ENCODE data around the gene METRNL. TPM values are rescaled to one million over a fixed set of nuclear protein-coding genes. Genes with fewer than 3 reads are reported as not detected.

METRNL gene
- total RNA-seq, 1 experiment from 2014 or later, result 58.7 TPM

DNA sequence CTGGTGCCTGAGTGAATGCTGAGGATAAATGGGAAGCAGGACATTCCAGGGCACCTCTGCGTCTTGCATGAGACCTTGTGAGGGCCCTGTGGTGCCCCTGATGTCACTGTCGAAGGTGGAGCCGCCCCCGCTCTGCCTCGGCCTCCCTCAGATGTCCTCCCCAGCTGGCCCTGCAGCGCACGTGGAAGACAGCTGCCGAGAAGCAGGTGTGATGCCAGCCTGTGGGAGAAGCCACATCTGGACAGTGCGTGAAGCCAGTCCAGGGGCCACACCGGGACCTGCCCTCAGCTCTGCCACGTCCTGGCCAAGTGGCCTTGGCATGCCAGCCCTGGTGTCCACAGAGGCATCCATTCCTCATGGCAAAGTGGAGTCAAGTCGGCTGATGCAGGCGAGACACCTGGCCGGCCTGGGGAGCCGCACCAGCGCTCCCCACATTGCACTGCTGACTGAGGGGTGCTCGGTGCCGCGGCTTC lies 21.6 kb upstream of the METRNL start:
- TF ChIP-seq ELF1 (IDR thresholded peaks at IDR 0.05; ENCODE audit: borderline replicate concordance, low read depth), result no peak
- no peak for TF ChIP-seq POLR2AphosphoS5 (IDR thresholded peaks at IDR 0.05; ENCODE audit: low read depth, low read length)
- TF ChIP-seq CEBPB (IDR thresholded peaks at IDR 0.05; ENCODE audit: low read depth), result no peak
- TF ChIP-seq ZNF274 (IDR thresholded peaks at IDR 0.05; ENCODE audit: low read depth, low read length), result no peak
- TF ChIP-seq RAD21 (IDR thresholded peaks at IDR 0.05; ENCODE audit: low read depth), result no peak
- TF ChIP-seq SIN3A (IDR thresholded peaks at IDR 0.05; ENCODE audit: low read depth), result no peak
- no peak for TF ChIP-seq CBX3 (IDR thresholded peaks at IDR 0.05; ENCODE audit: low read depth)
- no peak for TF ChIP-seq POLR2A (IDR thresholded peaks at IDR 0.05; ENCODE audit: borderline replicate concordance, extremely low read depth, insufficient read depth, insufficient read length)
- TF ChIP-seq FOSL1 (IDR thresholded peaks at IDR 0.05; ENCODE audit: low read depth), result no peak
- ChIA-PET POLR2A (no interaction called here), RAD21 (ENCODE audit: low non-redundant PET in 1 of 2, low total read pairs in 2 of 2, uncharacterized antibody in 2 of 2, unreplicated experiment in 2 of 2) (no interaction called here), CTCF (no interaction called here)
- H3K79me2 ChIP-seq (ENCODE audit: insufficient read depth, low read length), result no peaks in the 10 kb centered on the region
- no peaks in the 10 kb centered on the region for H3K36me3 ChIP-seq (ENCODE audit: control insufficient read depth in 1 of 2, insufficient read depth in 2 of 2, low read length in 2 of 2)
- H2AFZ ChIP-seq (ENCODE audit: low read depth, low read length, poor library complexity, severe bottlenecking), result no peak overlapping the region
- H3K9me3 ChIP-seq (ENCODE audit: control insufficient read depth in 1 of 2, insufficient read depth in 1 of 2, low read depth in 1 of 2, low read length in 2 of 2), result no peaks in the 10 kb centered on the region
- no peak overlapping the region for H3K9ac ChIP-seq (ENCODE audit: low read length)
- no peaks in the 10 kb centered on the region for H3K27me3 ChIP-seq (ENCODE audit: insufficient read depth, low read length)
- DNase-seq (ENCODE audit: low read depth, low spot score) (no peak), ATAC-seq (no peak)
- intact Hi-C loops (cut with micrococcal nuclease), result no loop called here
- no TSS peak for BruUV-seq (replicated peaks)
- no peaks in the 10 kb centered on the region for H3K9me2 ChIP-seq (ENCODE audit: insufficient read depth)
- no peaks in the 10 kb centered on the region for H4K20me1 ChIP-seq (ENCODE audit: insufficient read depth)
- H3K4me1 ChIP-seq (ENCODE audit: control insufficient read depth in 1 of 2, insufficient read depth in 2 of 2, low read length in 2 of 2), result peaks cover 6 to 10% of the 10 kb centered on the region in 2 experiments; a peak in 3 of 4 replicates
- H3K4me3 ChIP-seq (replicated peaks in 1 of 2; ENCODE audit: low read depth in 1 of 2, low read length in 2 of 2), result no peak overlapping the region
- no peak overlapping the region for H3K4me2 ChIP-seq (ENCODE audit: low read length)
- H3K27ac ChIP-seq (ENCODE audit: low read depth, low read length), result no peak overlapping the region

DNA sequence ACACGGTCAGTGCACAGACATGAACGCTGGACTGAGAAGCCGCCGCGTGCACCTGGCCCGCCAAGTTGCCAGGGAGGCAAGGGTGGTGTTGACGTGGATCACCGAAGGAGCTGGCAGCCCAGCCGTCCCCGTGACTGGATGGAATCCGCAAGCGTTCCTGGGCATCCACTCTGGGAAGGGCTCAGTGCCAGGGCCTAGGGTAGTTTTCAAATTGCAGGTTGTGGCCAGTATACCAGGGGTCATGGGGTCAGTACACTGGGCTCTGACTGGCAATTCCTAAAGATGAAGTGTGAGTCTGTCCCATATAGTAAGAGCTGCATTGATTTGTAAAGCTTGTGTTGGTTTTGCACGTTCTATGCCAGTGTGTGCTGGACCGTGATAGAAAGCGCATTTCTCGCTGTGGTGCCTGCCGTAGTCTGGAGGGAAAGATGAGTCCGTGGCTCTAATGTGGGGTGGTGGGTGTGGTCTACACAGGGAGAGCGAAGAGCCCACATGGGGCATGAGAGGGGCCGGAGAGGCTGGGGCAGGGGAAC lies 21.1 kb upstream of the METRNL start:
- H3K27ac ChIP-seq (ENCODE audit: low read depth, low read length), result no peak overlapping the region
- no peaks in the 10 kb centered on the region for H3K79me2 ChIP-seq (ENCODE audit: insufficient read depth, low read length)
- H3K9me2 ChIP-seq (ENCODE audit: insufficient read depth), result no peaks in the 10 kb centered on the region
- peaks cover 6 to 10% of the 10 kb centered on the region in 2 experiments; a peak in 3 of 4 replicates for H3K4me1 ChIP-seq (ENCODE audit: control insufficient read depth in 1 of 2, insufficient read depth in 2 of 2, low read length in 2 of 2)
- ChIA-PET CTCF (no interaction called here), POLR2A (no interaction called here), RAD21 (ENCODE audit: low non-redundant PET in 1 of 2, low total read pairs in 2 of 2, uncharacterized antibody in 2 of 2, unreplicated experiment in 2 of 2) (no interaction called here)
- H3K9me3 ChIP-seq (ENCODE audit: control insufficient read depth in 1 of 2, insufficient read depth in 1 of 2, low read depth in 1 of 2, low read length in 2 of 2), result no peaks in the 10 kb centered on the region
- no peaks in the 10 kb centered on the region for H3K27me3 ChIP-seq (ENCODE audit: insufficient read depth, low read length)
- DNase-seq (ENCODE audit: low read depth, low spot score) (no peak), ATAC-seq (no peak)
- H2AFZ ChIP-seq (ENCODE audit: low read depth, low read length, poor library complexity, severe bottlenecking), result no peak overlapping the region
- H4K20me1 ChIP-seq (ENCODE audit: insufficient read depth), result no peaks in the 10 kb centered on the region
- H3K4me3 ChIP-seq (replicated peaks in 1 of 2; ENCODE audit: low read depth in 1 of 2, low read length in 2 of 2), result no peak overlapping the region
- no peak overlapping the region for H3K4me2 ChIP-seq (ENCODE audit: low read length)
- BruUV-seq (replicated peaks), result no TSS peak
- H3K9ac ChIP-seq (ENCODE audit: low read length), result no peak overlapping the region
- intact Hi-C loops (cut with micrococcal nuclease), result no loop called here
- no peaks in the 10 kb centered on the region for H3K36me3 ChIP-seq (ENCODE audit: control insufficient read depth in 1 of 2, insufficient read depth in 2 of 2, low read length in 2 of 2)
- TF ChIP-seq ELF1 (IDR thresholded peaks at IDR 0.05; ENCODE audit: borderline replicate concordance, low read depth) (no peak), POLR2A (IDR thresholded peaks at IDR 0.05; ENCODE audit: borderline replicate concordance, extremely low read depth, insufficient read depth, insufficient read length) (no peak), SRF (IDR thresholded peaks at IDR 0.05; ENCODE audit: low read depth) (no peak), JUND (IDR thresholded peaks at IDR 0.05) (no peak), ZNF274 (IDR thresholded peaks at IDR 0.05; ENCODE audit: low read depth, low read length) (no peak), FOSL1 (IDR thresholded peaks at IDR 0.05; ENCODE audit: low read depth) (no peak), SP1 (IDR thresholded peaks at IDR 0.05; ENCODE audit: low read depth) (no peak), SIN3A (IDR thresholded peaks at IDR 0.05; ENCODE audit: low read depth) (no peak), CBX3 (IDR thresholded peaks at IDR 0.05; ENCODE audit: low read depth) (no peak), EZH2phosphoT487 (IDR thresholded peaks at IDR 0.05; ENCODE audit: borderline replicate concordance) (no peak)
- TF ChIP-seq, protein P1, sequence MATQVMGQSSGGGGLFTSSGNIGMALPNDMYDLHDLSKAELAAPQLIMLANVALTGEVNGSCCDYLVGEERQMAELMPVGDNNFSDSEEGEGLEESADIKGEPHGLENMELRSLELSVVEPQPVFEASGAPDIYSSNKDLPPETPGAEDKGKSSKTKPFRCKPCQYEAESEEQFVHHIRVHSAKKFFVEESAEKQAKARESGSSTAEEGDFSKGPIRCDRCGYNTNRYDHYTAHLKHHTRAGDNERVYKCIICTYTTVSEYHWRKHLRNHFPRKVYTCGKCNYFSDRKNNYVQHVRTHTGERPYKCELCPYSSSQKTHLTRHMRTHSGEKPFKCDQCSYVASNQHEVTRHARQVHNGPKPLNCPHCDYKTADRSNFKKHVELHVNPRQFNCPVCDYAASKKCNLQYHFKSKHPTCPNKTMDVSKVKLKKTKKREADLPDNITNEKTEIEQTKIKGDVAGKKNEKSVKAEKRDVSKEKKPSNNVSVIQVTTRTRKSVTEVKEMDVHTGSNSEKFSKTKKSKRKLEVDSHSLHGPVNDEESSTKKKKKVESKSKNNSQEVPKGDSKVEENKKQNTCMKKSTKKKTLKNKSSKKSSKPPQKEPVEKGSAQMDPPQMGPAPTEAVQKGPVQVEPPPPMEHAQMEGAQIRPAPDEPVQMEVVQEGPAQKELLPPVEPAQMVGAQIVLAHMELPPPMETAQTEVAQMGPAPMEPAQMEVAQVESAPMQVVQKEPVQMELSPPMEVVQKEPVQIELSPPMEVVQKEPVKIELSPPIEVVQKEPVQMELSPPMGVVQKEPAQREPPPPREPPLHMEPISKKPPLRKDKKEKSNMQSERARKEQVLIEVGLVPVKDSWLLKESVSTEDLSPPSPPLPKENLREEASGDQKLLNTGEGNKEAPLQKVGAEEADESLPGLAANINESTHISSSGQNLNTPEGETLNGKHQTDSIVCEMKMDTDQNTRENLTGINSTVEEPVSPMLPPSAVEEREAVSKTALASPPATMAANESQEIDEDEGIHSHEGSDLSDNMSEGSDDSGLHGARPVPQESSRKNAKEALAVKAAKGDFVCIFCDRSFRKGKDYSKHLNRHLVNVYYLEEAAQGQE (IDR thresholded peaks at IDR 0.05; ENCODE audit: low read depth), result no peak
- TF ChIP-seq, protein P2, sequence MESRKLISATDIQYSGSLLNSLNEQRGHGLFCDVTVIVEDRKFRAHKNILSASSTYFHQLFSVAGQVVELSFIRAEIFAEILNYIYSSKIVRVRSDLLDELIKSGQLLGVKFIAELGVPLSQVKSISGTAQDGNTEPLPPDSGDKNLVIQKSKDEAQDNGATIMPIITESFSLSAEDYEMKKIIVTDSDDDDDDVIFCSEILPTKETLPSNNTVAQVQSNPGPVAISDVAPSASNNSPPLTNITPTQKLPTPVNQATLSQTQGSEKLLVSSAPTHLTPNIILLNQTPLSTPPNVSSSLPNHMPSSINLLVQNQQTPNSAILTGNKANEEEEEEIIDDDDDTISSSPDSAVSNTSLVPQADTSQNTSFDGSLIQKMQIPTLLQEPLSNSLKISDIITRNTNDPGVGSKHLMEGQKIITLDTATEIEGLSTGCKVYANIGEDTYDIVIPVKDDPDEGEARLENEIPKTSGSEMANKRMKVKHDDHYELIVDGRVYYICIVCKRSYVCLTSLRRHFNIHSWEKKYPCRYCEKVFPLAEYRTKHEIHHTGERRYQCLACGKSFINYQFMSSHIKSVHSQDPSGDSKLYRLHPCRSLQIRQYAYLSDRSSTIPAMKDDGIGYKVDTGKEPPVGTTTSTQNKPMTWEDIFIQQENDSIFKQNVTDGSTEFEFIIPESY (IDR thresholded peaks at IDR 0.05; ENCODE audit: extremely low read depth, insufficient replicate concordance, low read length), result no peak
- TF ChIP-seq, protein P3, sequence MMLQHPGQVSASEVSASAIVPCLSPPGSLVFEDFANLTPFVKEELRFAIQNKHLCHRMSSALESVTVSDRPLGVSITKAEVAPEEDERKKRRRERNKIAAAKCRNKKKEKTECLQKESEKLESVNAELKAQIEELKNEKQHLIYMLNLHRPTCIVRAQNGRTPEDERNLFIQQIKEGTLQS (IDR thresholded peaks at IDR 0.05), result no peak
